Ishikawa (cell line): ENCODE data around the gene PARD3.

ENCODE experiments used
- CEBPB ChIP-seq: IDR thresholded peaks from 2 replicates; pipeline ENCODE4 v1.6.1; 2012
- CREB1 ChIP-seq: IDR thresholded peaks from 2 replicates; pipeline ENCODE4 v1.6.1; 2012; ENCODE audit warnings: low read depth
- EGR1 ChIP-seq: IDR thresholded peaks from 2 replicates; pipeline ENCODE4 v1.6.1; 2012
- EP300 ChIP-seq: IDR thresholded peaks from 2 replicates; pipeline ENCODE4 v1.6.1; 2012; ENCODE audit warnings: borderline replicate concordance
- FOXM1 ChIP-seq: IDR thresholded peaks from 2 replicates; pipeline ENCODE4 v1.6.1; 2012; ENCODE audit warnings: low read depth, borderline replicate concordance
- MAX ChIP-seq: IDR thresholded peaks from 2 replicates; pipeline ENCODE4 v1.6.1; 2012
- NFIC ChIP-seq: IDR thresholded peaks from 2 replicates; pipeline ENCODE4 v1.6.1; 2012
- RAD21 ChIP-seq: IDR thresholded peaks from 2 replicates; pipeline ENCODE4 v1.6.1; 2012; ENCODE audit warnings: low read depth
- REST ChIP-seq: IDR thresholded peaks from 2 replicates; pipeline ENCODE4 v1.6.1; 2012; ENCODE audit warnings: low read depth, mild to moderate bottlenecking
- TAF1 ChIP-seq: IDR thresholded peaks from 2 replicates; pipeline ENCODE4 v1.6.1; 2012; ENCODE audit warnings: low read depth, mild to moderate bottlenecking
- TCF12 ChIP-seq: IDR thresholded peaks from 2 replicates; pipeline ENCODE4 v1.6.1; 2012; ENCODE audit warnings: low read depth
- TEAD4 ChIP-seq: IDR thresholded peaks from 2 replicates; pipeline ENCODE4 v1.6.1; 2012
- USF1 ChIP-seq: IDR thresholded peaks from 2 replicates; pipeline ENCODE4 v1.6.1; 2012
- YY1 ChIP-seq: IDR thresholded peaks from 2 replicates; pipeline ENCODE4 v1.6.1; 2012; ENCODE audit warnings: low read depth
- ZBTB7A ChIP-seq: IDR thresholded peaks from 2 replicates; pipeline ENCODE4 v1.6.1; 2012; ENCODE audit warnings: low read depth

The PARD3 gene

GRCh38 chr10:34655286-34656170 lies 159.6 kb downstream of the PARD3 start:
- peak; percentile 60 for TF ChIP-seq RAD21
- no peak for TF ChIP-seq NFIC
- TF ChIP-seq EP300, result no peak

GRCh38 chr10:34654211-34654610 lies 160.9 kb downstream of the PARD3 start:
- TF ChIP-seq TCF12, result no peak
- TF ChIP-seq EP300, result no peak
- TF ChIP-seq RAD21, result no peak
- no peak for TF ChIP-seq CEBPB
- no peak for TF ChIP-seq EGR1
- TF ChIP-seq USF1, result no peak
- no peak for TF ChIP-seq YY1
- no peak for TF ChIP-seq REST
- no peak for TF ChIP-seq NFIC
- TF ChIP-seq ZBTB7A, result no peak
- no peak for TF ChIP-seq CREB1
- no peak for TF ChIP-seq TAF1
- TF ChIP-seq FOXM1, result no peak
- TF ChIP-seq TEAD4, result no peak
- TF ChIP-seq MAX, result no peak

GRCh38 chr10:34653530-34653929 lies 161.6 kb downstream of the PARD3 start:
- TF ChIP-seq REST (no peak), CEBPB (no peak), USF1 (no peak), ZBTB7A (no peak), TCF12 (no peak), TEAD4 (no peak), NFIC (no peak), TAF1 (no peak), CREB1 (no peak), YY1 (no peak), FOXM1 (no peak), RAD21 (no peak), EGR1 (no peak), MAX (no peak), EP300 (no peak)

GRCh38 chr10:34651416-34652195 lies 163.5 kb downstream of the PARD3 start:
- no peak for TF ChIP-seq FOXM1
- TF ChIP-seq USF1, result no peak
- no peak for TF ChIP-seq YY1
- TF ChIP-seq TCF12, result no peak
- TF ChIP-seq CEBPB, result no peak
- no peak for TF ChIP-seq RAD21
- no peak for TF ChIP-seq MAX
- no peak for TF ChIP-seq REST
- TF ChIP-seq ZBTB7A, result no peak
- no peak for TF ChIP-seq TAF1
- TF ChIP-seq NFIC, result no peak
- TF ChIP-seq EGR1, result no peak
- no peak for TF ChIP-seq EP300
- no peak for TF ChIP-seq TEAD4
- no peak for TF ChIP-seq CREB1
